Measurements from ENCODE around the gene CD160.
"Not testable (repeated sequence)": the region's sequence is repeated elsewhere in the genome, so short reads cannot be mapped to it uniquely, and the experiment has no call there.

The CD160 gene, protein sequence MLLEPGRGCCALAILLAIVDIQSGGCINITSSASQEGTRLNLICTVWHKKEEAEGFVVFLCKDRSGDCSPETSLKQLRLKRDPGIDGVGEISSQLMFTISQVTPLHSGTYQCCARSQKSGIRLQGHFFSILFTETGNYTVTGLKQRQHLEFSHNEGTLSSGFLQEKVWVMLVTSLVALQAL

DNA sequence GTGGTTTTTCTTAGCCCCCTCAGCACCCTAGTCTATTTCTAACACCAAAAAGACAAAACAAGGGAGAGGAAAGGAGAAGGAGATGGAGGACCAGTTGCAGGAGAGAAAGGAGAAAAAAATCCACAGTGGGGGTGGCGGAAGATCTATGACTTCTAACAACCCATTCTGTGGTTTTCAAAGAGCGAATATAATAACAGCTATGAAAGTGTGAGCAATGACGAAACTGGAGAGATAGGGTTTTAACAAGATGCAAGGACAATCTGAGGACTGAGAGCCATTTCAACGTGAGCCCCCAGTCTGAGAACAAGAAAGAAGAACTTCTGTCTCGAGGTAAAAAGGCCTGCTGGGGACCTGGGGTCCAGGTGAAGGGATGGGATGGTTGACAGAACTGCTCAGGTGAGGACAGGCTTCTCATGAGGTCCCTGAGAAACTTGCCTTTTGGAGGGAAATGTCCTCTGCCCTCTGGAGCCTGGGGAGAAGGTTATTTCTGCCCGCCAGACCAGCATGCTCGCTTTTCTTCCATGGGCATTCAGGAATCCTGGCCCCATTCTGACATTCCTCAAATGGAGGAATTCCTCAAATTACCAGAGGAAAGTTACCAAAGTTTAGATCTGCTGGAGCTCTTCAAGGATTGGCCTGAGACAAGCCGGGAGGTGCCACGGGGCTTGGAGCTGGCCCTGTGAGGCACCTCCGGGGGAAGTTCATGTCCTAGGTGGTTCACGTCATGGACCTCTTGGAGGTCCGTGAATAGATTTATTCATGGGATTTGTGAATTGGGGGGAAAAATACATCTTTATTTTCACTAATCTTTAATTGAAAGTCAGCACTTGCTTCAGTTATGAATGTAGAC lies at the start of gene CD160:
CD160 (plus strand) TSS at position 270 of the 850 bp plus-strand sequence. CDS start 8,829 bp downstream, outside the sequence.
- no peak for DNase-seq (ENCODE audit: low spot score)

DNA sequence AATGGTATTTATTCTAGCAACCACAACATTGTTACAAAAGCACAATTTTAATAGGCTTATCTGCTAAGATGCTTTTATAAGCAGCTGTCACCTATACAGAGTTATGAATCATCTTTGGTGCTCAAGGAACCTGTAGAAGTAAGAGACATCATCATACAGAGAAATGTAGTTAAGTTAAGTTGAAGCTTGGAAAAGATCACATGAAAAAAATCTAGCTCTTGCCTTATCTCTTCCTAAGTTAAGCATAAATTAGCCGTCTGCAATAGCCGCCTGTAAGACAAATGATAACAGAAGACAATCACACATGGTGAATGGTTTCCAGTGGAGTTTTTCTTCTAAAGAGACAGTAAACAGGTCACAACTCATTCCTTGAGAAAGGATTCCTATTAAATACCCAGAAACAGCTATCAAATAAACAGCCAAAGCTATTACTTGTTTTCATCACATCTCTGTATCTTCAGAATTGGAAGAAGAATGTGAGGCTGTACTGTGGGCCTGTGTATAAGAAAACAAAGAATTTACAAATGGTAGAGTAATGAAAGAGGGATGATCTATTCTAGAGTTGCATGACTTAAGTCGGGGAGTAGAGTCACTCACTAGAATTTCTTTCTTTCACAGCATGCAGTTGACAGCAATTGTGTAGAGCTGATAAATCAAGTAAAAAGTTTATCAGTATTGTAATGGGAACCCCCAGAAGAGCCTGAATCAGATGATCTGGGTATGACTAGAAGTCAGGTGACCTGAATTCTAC lies 48.1 kb upstream of the CD160 start:
- not testable (repeated sequence) for DNase-seq (ENCODE audit: low spot score)

DNA sequence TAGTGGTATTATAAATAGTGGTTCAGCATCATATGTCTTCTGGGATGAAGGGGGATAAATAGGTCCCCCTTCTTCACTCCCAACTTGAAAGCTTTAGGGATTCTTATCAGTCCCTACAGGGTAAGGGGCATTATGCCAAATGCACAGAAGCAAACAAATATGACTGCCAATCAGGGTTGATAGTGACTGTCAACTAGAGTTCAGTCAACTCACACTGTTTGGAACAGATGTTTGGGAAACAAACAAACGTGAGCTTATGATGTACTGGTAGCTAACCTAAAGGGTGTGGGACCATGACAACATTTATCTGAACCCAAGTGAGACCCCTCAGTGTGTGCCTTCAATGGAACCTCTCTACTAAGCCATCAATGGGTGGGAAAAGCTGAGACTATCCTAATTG lies 46.1 kb upstream of the CD160 start:
- DNase-seq (ENCODE audit: low spot score): not testable (repeated sequence)

DNA sequence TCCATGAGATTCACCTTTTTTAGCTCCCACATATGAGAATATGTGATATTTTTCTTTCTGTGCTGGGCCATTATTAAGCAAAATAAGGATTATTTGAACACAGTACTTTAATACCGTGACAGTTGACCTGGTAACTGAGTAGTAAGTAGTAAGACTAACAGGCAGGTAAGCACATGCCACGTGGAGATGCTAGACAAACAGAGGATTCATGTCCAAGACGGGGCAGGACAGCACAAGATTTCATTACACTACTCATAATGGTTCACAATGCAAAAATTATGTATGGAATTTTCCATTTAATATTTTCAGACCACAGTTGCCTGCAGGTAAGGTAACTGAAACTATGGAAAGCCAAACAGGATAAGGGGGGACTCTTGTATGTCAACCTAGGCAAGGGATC lies 34.4 kb upstream of the CD160 start:
- not testable (repeated sequence) for DNase-seq (ENCODE audit: low spot score)

DNA sequence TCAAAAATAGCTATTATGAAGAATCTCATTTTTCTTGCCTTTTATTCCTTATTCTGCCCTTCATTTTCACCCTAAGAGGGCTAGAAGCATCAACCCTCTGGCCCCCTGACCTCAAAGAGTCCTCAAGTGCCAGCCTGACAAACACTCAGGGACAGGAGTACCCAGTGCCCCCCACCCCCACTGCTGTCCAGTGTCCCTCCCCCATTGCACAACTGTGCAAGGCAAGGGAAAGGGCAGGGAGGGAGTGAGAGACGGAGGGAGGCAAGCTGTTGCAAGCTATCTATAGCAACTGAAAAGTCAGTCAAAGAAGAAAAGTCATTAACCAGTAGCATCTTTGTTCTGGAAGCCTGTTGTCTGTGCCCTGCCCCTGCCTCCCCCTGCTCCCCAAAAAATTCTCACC lies 33.2 kb upstream of the CD160 start:
- DNase-seq (ENCODE audit: low spot score): not testable (repeated sequence)

DNA sequence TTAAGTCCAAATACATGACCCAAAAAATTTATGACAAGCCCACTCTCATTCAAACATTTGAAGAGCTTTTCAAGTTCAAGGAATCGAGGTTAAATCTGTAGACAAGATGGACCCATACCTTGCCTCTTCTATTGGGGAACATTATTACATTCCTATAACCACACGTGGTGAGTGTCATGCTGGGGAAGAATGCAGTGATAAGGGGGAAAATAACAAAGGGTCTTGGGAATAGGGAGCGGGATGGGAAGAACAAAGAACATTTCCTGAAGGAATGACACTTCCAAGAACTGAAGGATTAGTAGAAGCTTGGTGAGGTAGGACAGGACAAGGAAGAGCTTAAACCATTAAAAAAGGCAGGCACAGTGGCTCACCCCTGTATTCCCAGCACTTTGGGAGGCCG lies 31.0 kb upstream of the CD160 start:
- no peak for DNase-seq (ENCODE audit: low spot score)

DNA sequence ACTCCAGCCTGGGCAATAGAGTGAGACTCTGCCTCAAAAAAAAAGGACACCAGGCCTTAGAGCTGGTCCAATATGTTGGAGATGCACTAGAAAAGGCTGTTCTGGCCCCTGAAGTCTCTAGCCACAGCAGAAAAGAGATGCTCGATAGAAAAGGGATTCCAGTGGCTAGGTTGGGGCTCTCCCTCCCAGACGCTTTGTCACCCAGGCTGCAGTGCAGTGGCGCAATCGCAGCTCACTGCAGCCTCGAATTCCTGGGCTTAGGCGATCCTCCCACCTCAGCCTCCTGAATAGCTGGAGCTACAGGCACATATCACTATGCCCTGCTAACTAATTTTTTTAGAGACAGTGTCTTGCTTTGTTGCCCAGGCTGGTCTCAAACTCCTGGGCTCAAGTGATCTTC lies 30.4 kb upstream of the CD160 start:
- no peak for DNase-seq (ENCODE audit: low spot score)

DNA sequence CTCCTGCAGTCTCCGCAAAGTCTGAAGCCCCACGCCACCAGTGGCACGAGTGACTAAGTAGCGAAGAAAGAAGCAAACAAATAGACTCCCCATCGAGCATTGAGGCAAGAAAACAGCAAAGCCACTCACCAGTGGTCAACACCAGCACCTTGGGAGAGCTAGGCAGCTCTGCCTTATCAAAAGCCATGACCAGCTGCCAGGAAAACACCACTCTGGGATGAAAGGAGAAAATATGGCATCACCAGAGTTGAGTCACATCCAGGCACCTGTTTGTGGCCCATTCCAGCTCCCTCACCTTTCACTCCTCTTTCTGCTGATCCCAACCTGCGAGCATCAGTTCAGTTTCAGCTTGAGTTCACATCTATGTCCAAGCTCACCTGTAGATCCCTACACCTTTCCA lies 29.4 kb upstream of the CD160 start:
- no peak for DNase-seq (ENCODE audit: low spot score)

DNA sequence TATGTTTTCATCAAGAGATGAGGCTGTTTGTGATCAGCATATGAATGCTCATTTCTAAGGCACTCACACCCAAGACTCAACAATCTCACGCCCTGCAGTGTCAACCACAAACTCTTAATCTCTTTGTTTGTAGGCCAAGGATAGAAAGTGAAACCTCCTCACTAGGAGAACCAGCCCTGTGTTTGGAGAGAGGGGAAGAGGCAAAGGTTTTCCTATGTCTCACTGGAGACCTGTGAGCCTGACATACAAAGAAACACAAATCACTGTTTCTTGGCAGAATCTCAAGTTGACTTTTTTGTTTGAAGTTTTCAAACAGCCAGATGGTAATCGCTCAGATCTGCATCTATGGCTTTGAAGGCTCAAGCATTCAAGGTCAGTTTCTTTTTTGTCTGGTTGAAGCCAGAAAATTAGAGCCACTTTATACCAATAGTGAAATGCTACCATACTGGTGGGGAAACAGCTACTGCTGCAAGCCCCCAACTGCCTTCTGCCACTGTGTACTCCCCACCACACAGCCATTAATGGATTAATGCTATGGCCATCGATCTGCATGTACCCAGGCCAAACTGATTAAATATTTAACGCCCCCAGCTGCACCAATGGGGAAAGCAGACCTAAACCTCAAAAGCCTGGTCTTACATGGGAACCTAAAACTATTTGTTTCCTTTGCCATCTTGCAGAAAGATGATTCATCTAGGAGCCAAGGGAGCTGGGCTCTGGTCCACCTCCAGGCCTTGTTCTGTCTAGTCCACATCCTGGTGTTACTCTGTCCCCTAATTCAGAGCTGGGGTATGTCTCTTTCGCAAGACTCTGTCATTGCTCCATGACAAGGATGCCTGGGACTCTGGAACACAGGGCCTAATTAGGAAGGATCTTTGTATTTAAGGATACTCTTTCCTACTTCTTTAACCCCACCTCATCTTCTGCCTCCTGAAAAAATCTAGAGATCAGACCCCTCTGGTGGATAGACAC lies 28.4 kb upstream of the CD160 start:
- no peak for DNase-seq (ENCODE audit: low spot score)

DNA sequence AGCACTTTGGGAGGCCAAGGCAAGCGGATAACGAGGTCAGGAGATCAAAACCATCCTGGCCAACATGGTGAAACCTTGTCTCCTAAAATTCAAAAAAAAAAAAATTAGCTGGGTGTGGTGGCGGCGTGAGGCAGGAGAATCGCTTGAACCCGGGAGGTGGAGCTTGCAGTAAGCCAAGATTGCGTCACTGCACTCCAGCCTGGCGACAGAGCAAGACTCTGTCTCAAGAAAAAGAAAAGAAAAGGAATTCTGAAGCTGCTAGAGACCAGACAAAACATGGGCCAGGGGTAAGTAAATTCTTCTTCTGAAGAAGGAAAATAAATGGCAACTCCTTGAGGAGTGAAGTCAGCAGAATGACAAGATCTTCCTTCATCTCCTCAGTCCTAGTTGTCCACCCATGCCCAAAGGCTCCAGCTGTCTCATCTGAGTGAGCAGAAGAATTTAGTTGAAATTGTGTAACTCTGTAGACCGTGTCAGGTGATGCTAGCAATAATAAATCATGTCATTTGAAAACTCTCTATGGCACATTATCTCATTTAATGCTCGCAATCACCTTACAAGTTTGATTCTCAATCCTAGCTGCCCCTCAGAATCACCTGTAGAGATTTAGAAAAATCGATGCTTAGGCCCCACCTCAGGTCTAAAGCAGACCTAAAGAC lies 26.4 kb upstream of the CD160 start:
- DNase-seq (ENCODE audit: low spot score): no peak

DNA sequence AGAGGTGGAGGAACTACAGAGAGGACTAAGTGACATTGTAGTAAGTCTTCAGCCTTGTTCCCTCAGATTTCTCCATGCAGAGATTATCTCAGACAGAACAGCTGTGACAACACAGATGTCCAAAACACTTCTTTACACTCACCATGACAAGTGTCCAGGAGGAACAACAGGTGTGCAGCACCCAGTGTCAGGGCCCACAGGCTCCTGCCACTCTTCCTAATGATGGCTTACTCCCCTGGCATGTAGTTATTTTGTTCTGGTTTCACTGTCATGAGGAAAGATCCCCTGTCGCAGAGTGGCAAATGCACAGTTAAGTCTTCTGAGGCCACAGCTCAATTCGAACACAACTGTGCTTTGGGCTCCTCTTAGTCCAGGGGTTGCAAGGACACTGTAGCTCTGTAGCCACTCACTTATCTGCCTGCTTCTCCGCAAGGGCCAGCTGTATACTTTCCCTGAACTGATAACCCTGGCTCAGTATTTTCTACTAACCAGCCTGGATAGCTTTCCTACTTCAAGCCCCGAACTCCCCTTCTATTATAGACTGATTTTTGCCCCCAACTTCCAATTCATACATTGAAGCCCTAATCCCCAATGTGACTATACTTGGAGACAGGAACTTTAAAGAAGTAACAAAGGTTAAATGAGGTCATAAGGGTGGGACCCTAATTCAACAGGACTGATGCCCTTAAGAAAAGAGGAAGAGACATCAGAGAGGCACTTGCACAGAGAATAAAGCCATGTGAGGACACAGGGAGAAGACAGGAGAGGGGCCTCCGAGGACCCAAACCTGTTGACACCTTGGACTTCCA lies 23.3 kb upstream of the CD160 start:
- DNase-seq (ENCODE audit: low spot score): no peak

DNA sequence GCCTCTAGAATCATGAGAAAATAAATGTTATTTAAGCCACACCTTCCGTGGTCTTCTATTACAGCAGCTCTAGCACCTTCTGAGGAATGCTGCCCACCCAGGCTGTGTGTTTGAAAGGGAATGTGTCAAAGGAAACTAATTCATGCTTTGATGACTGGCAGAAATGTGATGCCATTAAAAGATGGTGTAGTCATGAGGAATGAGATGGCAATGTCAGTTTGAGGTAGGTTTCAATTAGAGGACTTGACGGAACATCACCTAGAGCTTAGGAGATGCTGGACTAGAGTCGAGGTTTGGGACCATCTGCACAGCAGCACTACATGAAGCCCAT lies 22.7 kb upstream of the CD160 start:
- no peak for DNase-seq (ENCODE audit: low spot score)

DNA sequence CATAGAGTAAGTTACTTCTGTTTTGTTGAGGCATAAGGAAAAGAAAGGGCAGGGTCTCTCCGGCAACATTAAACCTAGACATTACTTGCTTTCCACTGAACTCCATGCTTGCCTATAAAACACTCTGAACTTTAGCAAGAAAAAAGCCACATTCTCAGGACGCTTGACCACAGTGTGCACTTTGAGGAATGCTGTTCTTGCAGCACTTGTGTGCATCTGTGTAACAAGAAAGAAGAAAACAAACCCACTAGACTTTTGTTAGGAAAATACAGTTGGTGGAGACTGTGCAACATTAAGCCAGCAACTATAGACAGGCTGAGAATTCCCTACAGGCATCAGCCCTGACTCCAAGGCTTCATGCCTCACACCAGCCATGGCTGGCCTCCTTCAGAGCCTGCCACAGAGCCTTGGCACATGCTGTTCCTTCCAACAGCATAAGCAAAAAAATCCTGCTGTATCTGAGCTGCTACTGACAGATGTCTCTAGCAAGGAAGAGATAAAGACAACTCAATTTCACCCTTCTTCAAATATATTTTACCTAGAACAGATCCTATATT lies 17.9 kb upstream of the CD160 start:
- DNase-seq (ENCODE audit: low spot score): no peak

DNA sequence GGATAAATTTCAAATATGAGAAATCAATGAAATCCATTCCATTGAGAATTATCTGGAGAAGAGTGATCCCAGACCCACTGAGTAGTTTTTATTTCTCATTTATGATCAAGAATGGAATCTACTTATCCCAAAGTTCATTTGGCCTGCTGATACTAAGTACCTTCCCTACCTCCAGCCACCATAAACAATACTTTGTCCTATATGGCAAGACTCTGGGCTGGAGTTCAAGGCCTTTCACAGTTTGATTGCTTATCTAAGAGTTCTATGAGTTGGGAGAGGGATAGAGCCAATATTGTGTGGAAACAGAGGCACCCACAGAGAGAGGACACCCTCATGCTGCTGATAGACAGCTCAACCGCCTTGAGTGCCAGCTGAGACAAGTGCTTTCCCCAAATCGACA lies 17.2 kb upstream of the CD160 start:
- DNase-seq (ENCODE audit: low spot score): no peak

DNA sequence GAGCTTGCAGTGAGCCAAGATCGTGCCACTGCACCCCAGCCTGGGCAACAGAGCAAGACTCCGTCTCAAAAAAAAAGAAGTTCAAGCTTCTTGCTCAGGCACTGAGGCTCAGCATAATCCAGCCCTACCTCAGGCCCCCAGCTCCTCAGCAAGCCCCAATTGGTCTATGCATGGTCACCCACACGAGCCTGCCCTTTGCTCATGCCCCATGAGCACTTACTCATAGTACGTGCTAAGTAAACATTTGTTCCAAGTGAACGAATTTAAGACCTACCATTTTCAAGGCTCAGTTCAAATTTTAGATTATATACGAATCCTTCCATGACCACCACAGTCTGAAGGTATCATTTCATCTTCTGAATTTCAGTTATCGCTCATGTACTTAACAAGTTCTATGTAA lies 16.5 kb upstream of the CD160 start:
- no peak for DNase-seq (ENCODE audit: low spot score)

DNA sequence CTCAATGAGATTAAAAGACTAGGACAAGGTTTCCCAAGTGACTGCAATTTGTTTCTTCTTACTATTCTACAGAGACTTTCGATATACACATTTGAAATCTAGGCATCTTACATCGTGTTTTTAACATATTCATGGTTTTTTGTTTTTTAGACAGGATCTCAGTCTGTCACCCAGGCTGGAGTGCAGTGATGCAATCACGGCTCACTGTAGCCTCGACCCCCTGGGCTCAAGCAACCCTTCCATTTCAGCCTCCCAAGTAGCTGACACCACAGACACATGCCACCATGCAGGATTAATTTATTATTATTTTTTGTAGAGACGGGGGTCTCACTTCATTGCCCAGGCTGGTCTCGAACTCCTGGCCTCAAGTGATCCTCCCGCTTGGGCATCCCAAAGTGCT lies 13.7 kb upstream of the CD160 start:
- DNase-seq (ENCODE audit: low spot score): no peak

DNA sequence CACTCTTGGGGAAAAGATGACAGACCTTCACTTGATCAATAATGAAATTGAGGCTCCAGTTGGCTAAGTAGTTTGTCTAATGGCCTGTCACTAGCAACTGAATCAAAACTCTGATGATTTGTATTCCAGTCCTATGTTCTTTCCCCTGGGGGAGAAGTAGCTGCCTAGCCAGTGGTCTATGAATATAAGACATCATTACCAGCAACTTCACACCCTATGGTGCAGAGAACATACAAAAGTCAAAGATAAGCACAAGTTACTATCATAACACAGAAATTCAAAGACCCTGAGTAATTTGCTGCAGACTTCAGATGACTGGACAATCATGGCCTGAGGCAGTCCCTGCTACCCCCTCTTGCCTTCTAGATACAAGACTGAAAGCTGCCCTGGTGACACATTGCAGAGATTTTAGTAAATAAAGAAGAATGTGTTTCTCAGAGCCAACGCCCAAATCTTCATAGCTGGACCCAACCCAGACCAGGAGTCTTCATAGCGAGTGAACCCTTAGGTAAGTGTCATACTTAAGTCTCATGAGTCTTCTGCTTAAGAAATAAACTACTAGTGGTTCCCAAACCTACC lies 13.1 kb upstream of the CD160 start:
- no peak for DNase-seq (ENCODE audit: low spot score)

DNA sequence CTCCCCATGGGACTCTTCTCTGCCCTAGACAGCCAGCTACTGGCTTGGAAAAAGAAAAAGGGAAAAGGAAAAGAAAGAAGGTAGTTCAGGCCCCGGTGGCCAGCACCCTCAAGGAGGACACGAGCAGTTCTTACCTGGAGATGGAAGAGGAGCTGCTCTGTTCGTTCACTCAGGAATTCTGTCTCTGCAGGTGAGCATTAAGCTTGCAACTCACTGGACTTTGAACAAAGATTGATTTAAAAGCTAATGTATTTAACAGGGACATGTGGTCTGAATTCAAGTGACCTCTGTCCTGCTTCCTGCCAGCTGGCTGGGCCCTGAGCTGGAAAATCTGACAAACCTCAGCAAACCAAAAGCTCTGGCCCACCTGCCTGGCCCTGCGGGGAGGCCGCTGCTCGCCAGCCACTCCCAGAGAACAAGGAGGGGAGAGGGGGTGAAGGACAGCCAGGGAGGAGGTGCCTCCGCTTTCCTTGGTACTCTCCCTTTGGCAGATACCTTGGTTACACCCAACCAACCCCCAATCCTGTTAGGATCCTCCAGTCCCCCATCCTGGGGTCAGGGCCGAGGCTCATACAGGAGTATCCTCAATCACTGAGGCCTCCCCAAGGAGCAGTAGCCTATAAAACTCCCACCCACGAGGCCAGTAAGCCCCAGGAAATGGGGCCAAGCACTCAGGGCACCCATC lies 12.0 kb upstream of the CD160 start, which contains the start of gene PDZK1:
PDZK1 (minus strand) TSS at position 186 of the 685 bp plus-strand sequence. CDS start 19,347 bp downstream, outside the sequence.
- no peak for DNase-seq (ENCODE audit: low spot score)

DNA sequence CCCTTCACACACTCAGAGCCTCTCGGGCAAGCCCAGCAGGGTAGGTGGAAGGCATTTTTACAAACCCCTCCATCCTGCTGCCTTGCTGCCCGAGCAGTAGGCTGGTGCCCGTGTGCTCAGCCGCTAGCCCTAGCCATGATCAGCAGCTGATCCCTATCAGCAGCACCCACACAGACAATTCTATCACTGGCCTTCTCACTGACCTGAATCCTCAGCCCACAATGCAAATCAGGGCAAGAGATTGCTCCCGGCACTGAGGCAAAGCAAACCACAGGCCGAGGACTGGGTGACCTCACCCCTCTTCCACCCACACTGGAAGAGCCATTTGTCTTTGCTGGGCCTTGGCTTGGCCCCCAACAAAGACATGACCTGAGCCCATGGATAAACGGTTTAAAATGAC lies 11.2 kb upstream of the CD160 start:
- DNase-seq (ENCODE audit: low spot score): no peak
